SH-SY5Y (cell line): Measurements from ENCODE around the gene RELT.

ENCODE experiments used
- GATA2 ChIP-seq: IDR thresholded peaks from 2 replicates; pipeline ENCODE4 v1.6.1; 2011; ENCODE audit warnings: mild to moderate bottlenecking, low read depth, low read length
- GATA3 ChIP-seq: IDR thresholded peaks from 2 replicates; pipeline ENCODE4 v1.6.1; 2011; ENCODE audit warnings: low read depth, mild to moderate bottlenecking, low read length, moderate library complexity

DNA sequence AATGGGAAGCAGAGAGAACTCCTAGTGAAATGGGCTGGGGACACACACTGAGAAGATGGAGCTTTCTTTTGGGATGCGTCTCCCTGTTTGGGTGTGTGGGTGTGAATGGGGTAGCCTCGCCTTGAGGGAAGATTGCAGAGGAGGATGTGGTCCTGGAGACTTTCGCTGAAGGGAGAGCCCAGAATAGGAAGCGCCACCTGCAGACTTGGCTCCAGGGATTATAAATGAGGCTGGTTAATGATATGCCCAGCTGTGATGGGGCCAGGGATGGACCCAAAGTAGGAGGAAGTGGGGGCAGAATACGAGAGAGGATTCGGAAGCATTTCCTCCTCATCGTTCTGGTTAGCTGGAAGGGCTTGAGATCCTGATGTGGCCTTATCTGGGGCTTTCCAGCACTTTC lies 13.7 kb downstream of the RELT start:
- TF ChIP-seq GATA2: no peak
- no peak for TF ChIP-seq GATA3
